Stimulated activated naive CD4-positive, alpha-beta T cell (primary cell): ENCODE measurements around the gene CDH23.

ENCODE experiments used
- DNase-seq, 6 experiments: peaks; one replicate each; lab custom pipeline; 2025; lab: John Stamatoyannopoulos, UW

The CDH23 gene

DNA sequence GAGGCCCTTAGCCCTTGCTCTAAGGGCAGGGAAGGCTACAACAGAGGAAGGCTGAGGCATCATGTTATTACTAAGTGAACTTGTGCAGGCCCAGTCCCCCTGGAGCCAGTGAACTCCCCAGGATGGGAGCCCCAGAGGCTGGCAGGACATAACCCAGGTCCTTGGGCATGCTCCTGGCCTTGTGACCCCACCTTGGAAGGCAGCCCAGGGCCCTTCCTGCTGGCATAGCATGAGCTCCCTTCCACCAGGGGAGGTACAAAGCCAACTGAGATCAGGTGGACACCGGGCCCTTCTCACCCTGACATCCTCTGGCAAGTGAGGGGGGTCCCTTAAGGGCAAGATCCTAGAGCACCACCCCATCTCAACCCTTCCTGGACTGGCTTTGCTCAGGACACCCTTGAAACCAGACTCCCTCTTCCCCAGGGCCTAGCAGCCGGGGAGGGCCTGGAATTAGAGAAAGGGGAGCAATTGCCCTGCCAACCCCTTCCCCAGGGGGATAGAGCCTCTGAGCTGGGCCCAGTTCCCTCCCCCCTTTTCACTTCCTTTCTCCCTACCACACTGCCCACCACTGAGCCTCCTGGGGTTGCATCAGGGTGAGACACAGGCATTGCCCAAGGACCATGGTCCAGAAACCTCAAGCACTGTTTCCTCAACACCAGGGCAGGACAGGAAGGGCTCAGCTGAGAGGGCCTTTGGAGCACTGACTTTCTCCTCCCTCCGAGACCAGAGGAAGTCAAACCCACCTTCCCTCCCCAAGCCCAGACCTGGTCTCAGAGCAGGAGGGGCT lies 378.4 kb downstream of the CDH23 start:
- DNase-seq = no peak

DNA sequence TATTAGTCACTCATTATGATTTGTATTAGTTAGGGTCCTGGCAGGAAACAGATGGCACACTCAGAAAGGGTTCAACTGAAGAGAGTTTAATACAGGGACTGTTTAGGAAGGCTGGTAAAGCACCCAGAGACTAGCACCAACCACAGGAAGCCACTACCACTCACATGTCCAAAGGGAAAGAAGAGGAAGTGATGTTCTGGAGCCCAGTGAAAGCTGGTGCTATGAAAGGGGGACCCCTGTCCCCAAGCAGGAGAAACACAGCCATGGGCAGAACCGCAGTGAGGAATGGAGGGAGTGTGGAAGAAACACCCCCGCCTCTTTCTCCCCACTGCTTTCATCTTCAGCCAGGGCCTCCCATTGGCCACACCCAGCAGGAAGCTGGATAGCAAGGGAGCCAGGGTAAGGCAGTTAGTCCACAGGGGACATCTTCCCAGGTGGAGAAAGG lies 379.8 kb downstream of the CDH23 start:
- no peak for DNase-seq

DNA sequence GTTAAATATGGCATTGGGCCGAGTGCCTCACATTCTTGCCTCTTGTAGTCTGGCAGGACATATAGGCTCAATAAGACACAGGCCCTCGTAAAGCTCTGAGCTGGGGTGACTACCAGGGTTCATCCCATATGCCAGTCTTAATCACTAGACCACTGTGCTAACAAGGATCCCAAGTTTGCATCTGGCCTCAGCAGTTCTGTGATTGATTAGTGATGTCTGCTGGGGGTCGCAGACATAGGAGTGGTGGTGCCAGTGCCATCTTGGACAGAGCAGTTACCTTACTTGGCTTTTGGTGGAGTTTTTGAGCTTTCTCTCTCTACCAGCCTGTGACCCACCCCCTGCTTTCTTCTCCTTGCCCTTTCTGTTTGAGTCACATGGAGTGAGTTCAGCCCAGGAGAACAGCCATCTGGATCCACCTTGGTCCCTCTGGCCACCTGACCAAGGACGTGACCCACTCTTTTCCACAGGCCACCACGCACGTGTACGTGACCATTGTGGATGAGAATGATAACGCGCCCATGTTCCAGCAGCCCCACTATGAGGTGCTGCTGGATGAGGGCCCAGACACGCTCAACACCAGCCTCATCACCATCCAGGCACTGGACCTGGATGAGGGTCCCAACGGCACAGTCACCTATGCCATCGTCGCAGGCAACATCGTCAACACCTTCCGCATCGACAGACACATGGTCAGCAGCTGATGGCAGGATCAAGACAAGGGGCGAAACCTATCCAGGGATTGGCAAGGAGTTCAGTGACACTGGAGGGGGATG lies 380.7 kb downstream of the CDH23 start:
- DNase-seq = no peak

DNA sequence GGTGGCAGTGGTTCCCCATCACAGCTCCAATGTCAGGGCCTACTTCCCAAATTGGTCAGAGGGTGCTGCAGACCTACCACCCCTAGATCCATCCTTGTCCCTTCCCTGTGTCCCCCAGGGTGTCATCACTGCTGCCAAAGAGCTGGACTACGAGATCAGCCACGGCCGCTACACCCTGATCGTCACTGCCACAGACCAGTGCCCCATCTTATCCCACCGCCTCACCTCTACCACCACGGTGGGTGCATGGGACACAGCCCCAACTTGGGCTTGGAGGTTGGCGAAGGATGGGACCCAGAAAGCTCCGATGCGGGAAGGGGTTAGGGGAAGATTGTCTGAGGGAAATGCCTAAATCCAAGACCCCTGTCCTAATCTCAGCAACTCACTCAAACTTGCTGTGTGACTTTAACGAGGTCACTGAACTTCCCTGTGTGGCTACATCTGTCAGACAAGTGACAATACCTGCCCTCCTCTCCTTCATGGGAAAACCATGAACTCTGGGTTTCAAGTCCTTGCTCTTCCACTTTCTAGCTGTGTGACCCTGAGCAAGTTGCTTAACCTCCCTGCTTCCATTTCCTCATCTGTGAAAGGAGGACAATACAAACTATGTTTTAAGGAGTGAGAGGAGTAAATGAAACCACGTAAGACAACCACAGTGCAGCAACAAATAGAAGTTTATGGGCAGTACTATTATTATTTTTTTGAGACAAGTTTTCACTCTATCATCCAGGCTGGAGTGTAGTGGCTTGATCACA lies 381.5 kb downstream of the CDH23 start:
- DNase-seq = no peak

DNA sequence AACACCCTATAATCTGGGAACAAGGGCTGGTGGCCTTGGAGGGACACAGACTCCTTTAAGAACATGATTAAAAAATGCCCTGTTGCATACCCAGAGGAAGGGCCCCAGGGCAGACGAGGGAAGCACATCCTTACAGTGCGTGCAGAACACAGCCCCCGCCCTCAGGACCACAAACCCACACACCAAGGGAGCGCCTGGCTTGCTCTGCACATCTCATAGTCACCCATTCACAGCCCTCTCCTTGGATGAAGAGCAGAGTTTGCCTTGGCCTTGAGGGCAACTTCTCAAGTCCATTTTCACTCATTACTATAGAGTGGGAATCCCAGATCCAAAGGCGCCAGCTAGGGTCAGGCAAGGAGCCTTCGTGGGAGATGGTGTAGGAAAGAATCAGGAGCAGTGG lies 382.9 kb downstream of the CDH23 start:
- no peak for DNase-seq

DNA sequence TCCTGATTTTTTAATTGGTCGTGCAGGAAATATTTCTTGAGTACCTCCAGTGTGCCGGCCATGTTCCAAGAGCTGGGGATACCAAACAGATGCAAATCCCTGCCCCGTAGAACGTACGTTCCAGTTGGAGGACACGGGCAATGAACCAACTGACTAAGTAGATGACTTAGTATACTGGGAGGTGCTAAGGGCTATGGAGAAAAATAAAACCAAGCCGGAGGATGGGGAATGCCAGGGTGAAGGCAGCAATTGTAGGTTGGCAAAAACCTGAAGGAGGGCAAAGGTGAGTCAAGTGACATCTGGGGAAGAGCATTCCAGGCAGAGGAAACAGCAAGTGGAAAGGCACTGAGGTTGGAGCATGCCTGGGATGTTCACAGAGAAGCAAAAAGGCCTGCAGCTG lies 383.4 kb downstream of the CDH23 start:
- DNase-seq = no peak

DNA sequence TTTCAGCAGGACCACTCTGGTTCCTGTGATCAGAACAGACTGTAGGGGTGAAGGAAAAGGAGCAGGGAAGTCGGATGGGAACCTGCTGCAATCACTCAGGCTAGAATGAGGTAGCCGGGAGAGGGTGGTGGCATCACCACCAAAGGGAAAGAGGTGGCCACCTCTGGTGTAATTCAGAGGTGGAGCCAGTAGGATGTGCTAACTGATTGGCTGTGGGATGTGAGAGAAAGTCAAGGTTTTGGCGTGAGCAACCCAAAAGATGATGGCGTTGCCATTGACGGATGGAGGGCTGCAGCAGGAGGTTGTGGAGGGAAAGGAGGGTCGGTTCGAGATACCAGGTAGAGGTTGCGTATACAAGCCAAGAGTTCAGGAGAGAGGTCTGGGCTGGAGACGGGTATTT lies 384.0 kb downstream of the CDH23 start:
- DNase-seq = no peak

DNA sequence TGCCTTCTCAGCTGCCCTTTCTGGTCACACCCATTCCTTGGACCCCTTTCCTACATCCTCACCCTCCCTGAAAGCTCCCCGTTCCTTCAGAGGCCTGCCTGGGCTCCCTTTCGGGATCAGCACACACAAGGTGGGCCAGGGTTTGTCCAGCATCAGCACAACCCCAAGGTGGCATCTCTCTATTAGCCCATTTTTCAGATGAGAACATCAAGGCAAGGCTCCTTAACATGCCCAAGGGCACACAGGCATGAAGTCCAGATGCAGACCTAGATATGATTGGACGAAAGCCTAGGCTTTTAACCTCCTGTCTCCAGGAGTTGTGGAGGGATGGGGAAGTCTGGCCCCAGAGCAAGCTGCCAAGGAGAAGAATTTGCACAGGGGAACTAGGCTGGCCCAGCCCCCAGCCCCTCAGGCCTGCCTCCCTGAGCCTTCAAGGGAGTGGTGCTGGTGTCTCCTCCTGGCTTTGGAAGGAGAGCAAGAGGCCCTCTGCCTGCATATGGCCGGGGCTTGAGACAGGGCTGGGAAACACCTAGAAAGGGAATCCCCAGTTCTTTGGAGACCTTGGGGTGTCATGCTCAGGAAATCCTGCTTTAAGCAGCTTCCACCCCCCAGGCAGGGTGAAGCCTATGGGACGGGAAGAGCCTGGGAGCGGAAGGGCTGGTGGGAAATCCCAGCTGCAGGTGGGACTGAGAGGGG lies 385.6 kb downstream of the CDH23 start:
- no peak for DNase-seq

DNA sequence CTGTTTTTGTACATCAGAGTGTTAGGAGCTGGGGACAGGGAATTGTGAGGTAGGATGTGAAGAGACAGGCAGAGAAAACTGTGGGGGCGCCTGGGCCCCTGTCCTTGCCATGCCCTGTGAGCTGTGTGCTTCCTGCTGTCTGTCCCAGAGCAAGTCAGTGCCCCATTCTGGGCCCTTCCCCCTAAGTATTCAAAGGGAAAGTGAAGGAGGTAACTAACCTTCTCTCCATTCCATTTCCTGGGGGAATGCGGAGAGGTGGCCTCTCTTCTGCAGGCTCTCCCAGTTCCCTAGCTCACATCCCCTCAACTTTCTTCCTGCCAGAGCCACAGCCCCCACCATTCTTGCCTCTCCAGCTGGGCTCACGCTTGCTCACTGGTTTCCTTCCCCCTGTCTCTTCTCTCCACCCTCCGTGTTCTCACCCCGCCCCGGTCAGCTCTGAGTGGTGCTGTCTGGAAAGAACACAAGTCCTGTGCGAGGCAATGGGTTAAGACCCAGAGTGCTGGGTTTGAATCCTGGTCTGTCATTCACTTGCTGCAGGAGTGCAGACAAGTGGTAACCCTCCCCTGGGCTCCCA lies 386.3 kb downstream of the CDH23 start:
- DNase-seq = no peak

DNA sequence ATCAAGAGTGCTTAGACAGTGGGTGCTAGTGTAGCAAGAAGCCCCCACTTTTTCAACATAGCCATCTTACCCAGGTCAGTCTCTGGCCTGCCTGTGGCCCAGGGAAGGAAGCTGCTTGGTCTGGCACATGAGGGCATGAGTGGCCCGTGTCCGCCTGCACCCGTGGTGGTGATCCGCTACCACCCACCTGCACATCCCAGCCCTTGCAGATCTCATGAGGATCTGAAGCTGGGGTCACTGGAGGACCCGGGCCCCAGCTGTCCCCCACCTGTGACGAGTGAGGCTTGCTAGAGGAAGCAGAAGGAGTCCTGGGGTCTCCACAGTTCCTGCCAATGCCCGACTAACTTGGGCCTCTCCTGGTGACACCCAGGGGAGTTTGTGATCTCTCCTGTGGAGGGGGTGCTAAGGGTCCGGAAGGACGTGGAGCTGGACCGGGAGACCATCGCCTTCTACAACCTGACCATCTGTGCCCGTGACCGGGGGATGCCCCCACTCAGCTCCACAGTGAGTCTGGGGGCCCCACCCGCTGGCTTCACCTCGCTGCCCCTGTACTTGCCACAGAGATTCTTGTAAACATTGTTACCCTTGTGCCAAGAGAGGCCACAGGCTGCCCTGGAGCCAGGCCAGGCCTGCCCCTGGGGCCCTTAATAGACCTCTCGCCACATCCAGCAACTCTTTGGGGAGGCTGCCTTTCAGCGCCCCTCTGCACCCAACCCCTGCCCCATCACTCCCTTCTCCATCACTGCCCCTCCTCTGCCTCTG lies 387.4 kb downstream of the CDH23 start:
- DNase-seq = no peak

DNA sequence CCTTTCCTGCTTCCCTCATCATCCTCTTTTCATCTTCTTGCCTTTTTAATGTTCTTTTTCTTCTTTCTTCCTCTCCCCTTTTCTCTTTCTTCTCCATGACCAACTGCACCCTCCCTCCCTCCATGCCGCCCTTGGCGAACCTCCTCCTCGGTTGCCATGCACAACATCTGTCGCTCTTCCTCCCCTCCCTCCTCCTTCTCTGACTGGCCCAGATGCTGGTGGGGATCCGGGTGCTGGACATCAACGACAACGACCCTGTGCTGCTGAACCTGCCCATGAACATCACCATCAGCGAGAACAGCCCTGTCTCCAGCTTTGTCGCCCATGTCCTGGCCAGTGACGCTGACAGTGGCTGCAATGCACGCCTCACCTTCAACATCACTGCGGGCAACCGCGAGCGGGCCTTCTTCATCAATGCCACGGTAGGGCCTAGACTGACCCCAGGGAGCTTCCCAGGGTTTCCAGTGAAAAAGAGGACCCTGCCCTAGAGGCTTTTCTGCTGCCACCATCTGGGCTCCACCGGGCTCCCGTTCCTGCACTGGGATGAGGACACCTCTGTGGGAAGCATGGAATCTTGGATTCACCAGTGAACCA lies 388.1 kb downstream of the CDH23 start:
- no peak for DNase-seq

DNA sequence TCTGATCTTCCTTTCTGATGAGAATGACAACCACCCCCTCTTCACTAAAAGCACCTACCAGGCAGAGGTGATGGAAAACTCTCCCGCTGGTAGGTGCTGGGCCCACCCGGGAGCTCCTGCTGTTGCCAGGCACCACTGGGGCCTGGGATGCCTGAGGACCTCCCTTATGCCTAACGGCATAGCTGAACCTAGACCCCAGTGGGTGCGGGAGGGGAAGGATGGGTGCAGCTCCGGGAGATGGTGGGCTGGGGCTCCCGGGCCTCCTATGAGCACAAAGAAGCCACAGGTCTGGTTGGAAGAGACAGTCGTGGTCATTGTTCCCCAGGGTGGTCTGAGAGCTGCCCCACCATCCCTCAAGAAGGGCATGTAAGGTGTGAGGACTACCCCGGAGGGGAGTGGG lies 392.2 kb downstream of the CDH23 start:
- DNase-seq = no peak

DNA sequence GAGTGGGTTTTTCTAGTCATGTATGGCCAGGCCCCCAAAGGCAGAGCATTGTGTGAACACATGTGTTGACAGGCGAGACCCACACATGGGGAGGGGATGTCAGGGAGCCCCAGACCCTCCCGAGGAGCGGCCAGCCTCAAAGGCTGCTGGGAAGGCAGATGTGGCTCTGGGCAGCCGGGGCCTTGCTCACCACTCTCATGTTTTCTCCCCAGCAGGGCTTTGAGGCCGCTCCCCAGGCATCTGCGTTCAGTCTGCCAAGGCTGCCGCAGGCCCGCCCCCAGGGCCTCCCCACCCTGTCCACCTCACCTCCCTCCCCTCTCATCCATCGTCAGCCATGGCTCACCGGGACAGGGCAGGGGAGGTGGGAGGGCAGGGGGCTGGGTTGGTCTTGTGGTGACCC lies 393.2 kb downstream of the CDH23 start:
- DNase-seq = no peak

DNA sequence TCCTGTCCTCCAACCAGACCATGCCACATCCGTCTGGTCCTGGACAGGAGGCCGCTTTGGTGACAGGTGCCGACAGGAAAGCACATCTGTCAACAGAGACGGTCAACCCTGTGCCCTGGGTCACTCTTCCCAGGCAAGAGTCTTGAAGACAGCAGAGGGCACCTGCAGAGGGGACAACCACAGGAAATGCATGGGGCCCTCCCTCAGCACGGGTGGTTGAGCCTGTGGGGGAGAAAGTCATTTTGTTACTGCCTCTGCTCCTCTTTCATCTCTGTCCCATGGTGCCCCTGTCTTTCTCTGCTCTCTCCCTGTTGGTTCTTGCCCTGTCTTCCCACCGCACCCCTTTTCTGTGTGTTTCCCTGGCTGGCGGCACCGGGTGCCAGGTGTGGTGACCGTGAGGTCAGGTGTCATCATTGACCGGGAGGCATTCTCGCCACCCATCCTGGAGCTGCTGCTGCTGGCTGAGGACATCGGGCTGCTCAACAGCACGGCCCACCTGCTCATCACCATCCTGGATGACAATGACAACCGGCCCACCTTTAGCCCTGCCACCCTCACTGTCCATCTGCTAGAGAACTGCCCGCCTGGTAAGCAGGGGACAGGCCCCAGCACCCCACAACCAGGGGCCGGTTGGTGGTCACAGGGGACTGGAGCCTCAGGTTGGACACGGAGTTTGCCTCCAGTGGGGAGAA lies 394.2 kb downstream of the CDH23 start:
- DNase-seq = no peak

DNA sequence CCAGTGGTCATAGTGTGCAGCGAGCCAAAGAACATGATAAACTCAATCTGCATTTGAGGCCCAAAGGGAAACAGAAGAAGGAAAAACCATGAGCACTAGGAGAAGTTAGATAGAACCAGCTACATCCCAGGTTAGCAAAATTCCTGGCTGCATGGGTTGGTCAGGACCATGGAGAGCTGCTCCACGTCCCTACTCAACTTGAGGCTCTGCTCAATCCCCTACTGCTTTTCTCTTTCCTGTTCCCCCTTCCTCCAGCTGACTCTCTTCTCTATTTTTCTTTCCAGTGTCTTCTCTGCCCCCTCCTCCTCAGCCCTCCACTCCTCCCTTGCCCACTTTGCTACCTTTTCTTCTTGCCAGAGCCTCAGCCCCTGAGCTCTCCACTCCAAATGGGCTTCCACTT lies 398.5 kb downstream of the CDH23 start:
- DNase-seq = no peak

DNA sequence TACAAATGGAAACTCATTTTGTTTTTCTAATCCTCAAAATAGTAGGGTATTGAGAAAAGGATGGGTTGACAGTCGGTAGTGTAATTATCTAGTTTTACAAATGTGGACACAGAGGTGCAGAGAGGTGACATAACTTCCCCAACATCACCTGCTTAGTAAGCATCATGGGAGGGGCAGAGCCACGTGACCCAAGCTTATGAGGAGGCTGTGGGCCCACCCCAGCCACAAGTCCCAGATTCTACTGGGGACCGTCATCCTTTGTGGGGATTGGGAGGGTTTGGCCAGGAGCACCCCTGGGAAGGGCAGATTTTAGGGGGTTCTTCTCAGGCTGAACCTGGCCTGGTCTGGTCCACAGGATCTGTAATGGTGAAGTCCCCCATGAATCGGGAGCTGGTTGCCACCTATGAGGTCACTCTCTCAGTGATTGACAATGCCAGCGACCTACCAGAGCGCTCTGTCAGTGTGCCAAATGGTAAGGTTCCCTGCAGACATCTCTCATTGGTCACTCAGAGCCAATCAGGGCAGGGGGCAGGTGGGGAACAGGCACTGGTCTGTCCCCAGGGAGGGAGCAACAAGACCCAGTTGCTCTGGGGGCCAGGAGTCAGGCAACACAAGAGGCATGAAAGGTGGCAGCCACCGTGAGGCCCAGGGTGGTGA lies 400.2 kb downstream of the CDH23 start:
- no peak for DNase-seq

DNA sequence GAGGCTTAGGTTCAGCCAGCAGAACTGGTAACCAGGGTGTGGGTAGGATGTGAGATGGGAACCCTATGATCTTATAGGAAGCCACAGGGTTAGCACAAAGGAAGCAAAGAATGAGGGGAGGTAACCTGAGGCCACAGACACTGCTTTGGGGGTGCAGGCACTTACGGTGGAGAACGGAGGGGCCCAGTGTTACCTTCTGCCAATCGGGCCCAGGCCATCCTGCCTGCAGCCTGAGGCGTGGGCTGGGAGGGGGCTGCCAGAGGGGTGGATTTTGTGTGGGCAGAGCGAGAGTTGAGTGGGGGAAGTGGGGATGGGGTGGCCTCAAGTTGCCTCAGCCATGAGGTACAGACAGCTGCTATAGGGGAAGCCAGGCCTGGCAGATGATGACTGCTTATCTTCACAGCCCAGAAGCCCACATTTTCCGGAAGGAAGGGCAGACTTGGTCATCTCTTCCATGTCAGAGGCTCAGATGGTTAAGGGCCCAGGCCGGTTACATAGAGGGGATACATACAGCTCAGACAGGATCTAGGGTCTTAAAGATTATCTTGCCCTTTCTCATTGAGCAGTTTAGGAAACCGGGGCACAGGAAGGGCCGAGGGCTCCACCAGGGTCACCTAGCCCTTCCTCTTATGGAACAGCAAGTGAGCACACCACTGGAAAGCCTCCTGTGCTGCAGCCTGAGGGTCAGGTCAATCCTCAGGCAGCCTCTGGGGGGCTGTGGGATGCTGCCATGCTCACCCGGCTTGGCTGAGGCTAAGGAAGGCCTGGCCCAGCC lies 401.0 kb downstream of the CDH23 start:
- no peak for DNase-seq

DNA sequence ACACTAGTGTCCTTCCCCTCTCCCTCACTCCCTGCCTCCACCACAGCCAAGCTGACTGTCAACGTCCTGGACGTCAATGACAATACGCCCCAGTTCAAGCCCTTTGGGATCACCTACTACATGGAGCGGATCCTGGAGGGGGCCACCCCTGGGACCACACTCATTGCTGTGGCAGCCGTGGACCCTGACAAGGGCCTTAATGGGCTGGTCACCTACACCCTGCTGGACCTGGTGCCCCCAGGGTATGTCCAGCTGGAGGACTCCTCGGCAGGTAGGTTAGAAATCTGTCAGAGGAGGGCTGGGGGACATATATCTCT lies 401.5 kb downstream of the CDH23 start:
- DNase-seq = no peak

DNA sequence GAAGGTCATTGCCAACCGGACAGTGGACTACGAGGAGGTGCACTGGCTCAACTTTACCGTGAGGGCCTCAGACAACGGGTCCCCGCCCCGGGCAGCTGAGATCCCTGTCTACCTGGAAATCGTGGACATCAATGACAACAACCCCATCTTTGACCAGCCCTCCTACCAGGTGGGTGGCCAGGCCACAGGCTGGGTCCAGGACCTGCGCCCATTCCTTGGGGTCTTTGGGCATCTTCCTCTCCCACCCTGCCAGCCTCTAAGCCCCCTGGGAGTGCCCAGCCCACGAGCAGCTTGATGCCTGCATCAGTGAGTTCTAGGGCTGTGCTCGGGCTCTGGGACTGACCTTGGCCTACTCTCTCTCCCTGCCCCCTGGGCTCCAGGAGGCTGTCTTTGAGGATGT lies 402.4 kb downstream of the CDH23 start:
- no peak for DNase-seq
